Endodermal cell (in vitro differentiated cells): ENCODE results near the gene STX8. TPM values are rescaled to one million over a fixed set of nuclear protein-coding genes. Genes with fewer than 3 reads are reported as not detected.

ENCODE experiments used
- DNase-seq: peaks from one replicate; pipeline ENCODE4 v3.0.0-alpha.2; 2017
- H3K27ac ChIP-seq: 2 replicates; pipeline ENCODE4 v1.5.1; 2013; ENCODE audit warnings: mild to moderate bottlenecking, low read depth, low read length, moderate library complexity
- H3K27me3 ChIP-seq: 2 replicates; pipeline ENCODE4 v1.6.1; 2013; ENCODE audit warnings: mild to moderate bottlenecking, low read length, moderate library complexity; ENCODE audit not compliant: insufficient read depth, control insufficient read depth, poor library complexity, severe bottlenecking
- H3K36me3 ChIP-seq: 2 replicates; pipeline ENCODE4 v1.7.0; 2013; ENCODE audit warnings: mild to moderate bottlenecking, low read length, moderate library complexity; ENCODE audit not compliant: control insufficient read depth, insufficient read depth
- H3K4me1 ChIP-seq: one replicate; pipeline ENCODE4 v1.7.0; 2013; ENCODE audit warnings: low read length; ENCODE audit not compliant: control insufficient read depth, insufficient read depth
- H3K4me3 ChIP-seq: 2 replicates; pipeline ENCODE4 v1.5.1; 2013; ENCODE audit warnings: mild to moderate bottlenecking, low read length, moderate library complexity
- H3K9ac ChIP-seq: 2 replicates; pipeline ENCODE4 v1.6.1; 2013; ENCODE audit warnings: mild to moderate bottlenecking, low read length, moderate library complexity; ENCODE audit not compliant: poor library complexity, severe bottlenecking; ENCODE audit errors: extremely low read depth
- H3K9me3 ChIP-seq: 2 replicates; pipeline ENCODE4 v1.6.1; 2013; ENCODE audit warnings: mild to moderate bottlenecking, low read length, moderate library complexity; ENCODE audit not compliant: control insufficient read depth
- H3K27ac Mint-ChIP-seq: 2 replicates; pipeline ENCODE4 v1.8.0; 2020; ENCODE audit warnings: mixed read lengths
- H3K27me3 Mint-ChIP-seq: 2 replicates; pipeline ENCODE4 v1.8.0; 2021; ENCODE audit warnings: mild to moderate bottlenecking, mixed read lengths; ENCODE audit not compliant: insufficient read depth
- H3K36me3 Mint-ChIP-seq: 2 replicates; pipeline ENCODE4 v1.8.0; 2020; ENCODE audit warnings: low read depth, mixed read lengths
- H3K4me1 Mint-ChIP-seq: 2 replicates; pipeline ENCODE4 v1.8.0; 2020; ENCODE audit warnings: mixed read lengths
- H3K4me3 Mint-ChIP-seq: 2 replicates; pipeline ENCODE4 v1.8.0; 2020; ENCODE audit warnings: mild to moderate bottlenecking, moderate library complexity, mixed read lengths
- H3K9me3 Mint-ChIP-seq: 2 replicates; pipeline ENCODE4 v1.8.0; 2020; ENCODE audit warnings: mild to moderate bottlenecking, mixed read lengths
- CTCF ChIP-seq: fragments of 200-600 bp; sonication (generic); conservative IDR thresholded peaks from 2 replicates; pipeline ENCODE4 v1.5.0; 2021; ENCODE audit warnings: antibody characterized with exemption, mild to moderate bottlenecking
- WGBS, 2 experiments: methylation state at CpG; one replicate each; pipeline versions ENCODE4 v1.1.5 to v1.1.7; 2013; ENCODE audit warnings: missing lambda C conversion rate in 2 of 2, mixed read lengths in 1 of 2; ENCODE audit not compliant: insufficient coverage in 1 of 2, insufficient read length in 1 of 2; 5-methylcytosine and 5-hydroxymethylcytosine counted together
- total RNA-seq, 2 donors: library from RNA; stranded (reverse); fragmentation: NEBNext Ultra II Directional in 1 of 2; extraction: Animal tissue kit (Norgen Biotek cat#: 25700) in 1 of 2; gene quantifications; 2 replicates in 1 of 2; 3 replicates in 1 of 2; pipeline ENCODE4 v1.2.1, GENCODE V29; 2021

STX8 gene
- total RNA-seq, 2 donors from 2014 or later = 82.5 to 98.2 TPM

- 90% methylated on average over 17 to 20 of the region's 20 CpGs for WGBS, 2 experiments
Observed at GRCh38 chr17:9229160-9229825, 346.3 kb downstream of the STX8 start.

GRCh38 chr17:9228408-9229159, 347.0 kb downstream of the STX8 start:
- Mint-ChIP-seq H3K36me3 (no peaks in the 10 kb centered on the region), H3K27me3 (no peaks in the 10 kb centered on the region), H3K27ac (no peak overlapping the region), H3K4me3 (no peak overlapping the region), H3K4me1 (peaks cover 5% of the 10 kb centered on the region), H3K9me3 (no peaks in the 10 kb centered on the region)
- Histone ChIP-seq H3K4me1 (peaks cover 3% of the 10 kb centered on the region), H3K9ac (no peak overlapping the region), H3K4me3 (no peak overlapping the region), H3K27me3 (no peaks in the 10 kb centered on the region), H3K36me3 (peaks cover 10% of the 10 kb centered on the region), H3K27ac (no peak overlapping the region), H3K9me3 (no peaks in the 10 kb centered on the region)
- no peak for DNase-seq
- no peak for TF ChIP-seq CTCF
- 83 to 84% methylated on average over 11 to 16 of the region's 16 CpGs for WGBS, 2 experiments

More at GRCh38 chr17:9229160-9229825, 346.3 kb downstream of the STX8 start:
- Histone ChIP-seq H3K27ac (no peak overlapping the region), H3K36me3 (peaks cover 10% of the 10 kb centered on the region), H3K9me3 (no peaks in the 10 kb centered on the region), H3K27me3 (no peaks in the 10 kb centered on the region), H3K4me1 (peaks cover 3% of the 10 kb centered on the region), H3K9ac (no peak overlapping the region), H3K4me3 (no peak overlapping the region)
- no peak for TF ChIP-seq CTCF
- no peaks in the 10 kb centered on the region for H3K36me3 Mint-ChIP-seq
- no peak overlapping the region for H3K4me3 Mint-ChIP-seq
- H3K27ac Mint-ChIP-seq = no peak overlapping the region
- peaks cover 4% of the 10 kb centered on the region for H3K4me1 Mint-ChIP-seq
- no peak for DNase-seq
- no peaks in the 10 kb centered on the region for H3K9me3 Mint-ChIP-seq
- no peaks in the 10 kb centered on the region for H3K27me3 Mint-ChIP-seq

- H3K36me3 Mint-ChIP-seq = peaks cover 1% of the 10 kb centered on the region
- DNase-seq = no peak
- Histone ChIP-seq H3K9ac (no peak overlapping the region), H3K4me1 (peaks cover 3% of the 10 kb centered on the region), H3K9me3 (no peaks in the 10 kb centered on the region), H3K27me3 (no peaks in the 10 kb centered on the region), H3K4me3 (no peak overlapping the region), H3K36me3 (peaks cover 10% of the 10 kb centered on the region), H3K27ac (no peak overlapping the region)
- no peaks in the 10 kb centered on the region for H3K27me3 Mint-ChIP-seq
- H3K4me3 Mint-ChIP-seq = no peak overlapping the region
- 87 to 95% methylated on average over 6 to 13 of the region's 13 CpGs for WGBS, 2 experiments
- TF ChIP-seq CTCF = no peak
- no peaks in the 10 kb centered on the region for H3K9me3 Mint-ChIP-seq
- no peak overlapping the region for H3K27ac Mint-ChIP-seq
- H3K4me1 Mint-ChIP-seq = peaks cover 5% of the 10 kb centered on the region
Observed at GRCh38 chr17:9227819-9228407, 347.7 kb downstream of the STX8 start.
